CD1c-positive myeloid dendritic cell (primary cell): ENCODE measurements around the gene DENND5A.
A peak's percentile ranks its signal among the peaks of the same experiment; 100 is the strongest.
"Not testable (repeated sequence)": the region's sequence is repeated elsewhere in the genome, so short reads cannot be mapped to it uniquely, and the experiment has no call there.

Source experiments
- DNase-seq: peaks from one replicate; pipeline ENCODE4 v3.0.0-alpha.2; 2016; ENCODE audit errors: extremely low spot score

DENND5A gene

DNA sequence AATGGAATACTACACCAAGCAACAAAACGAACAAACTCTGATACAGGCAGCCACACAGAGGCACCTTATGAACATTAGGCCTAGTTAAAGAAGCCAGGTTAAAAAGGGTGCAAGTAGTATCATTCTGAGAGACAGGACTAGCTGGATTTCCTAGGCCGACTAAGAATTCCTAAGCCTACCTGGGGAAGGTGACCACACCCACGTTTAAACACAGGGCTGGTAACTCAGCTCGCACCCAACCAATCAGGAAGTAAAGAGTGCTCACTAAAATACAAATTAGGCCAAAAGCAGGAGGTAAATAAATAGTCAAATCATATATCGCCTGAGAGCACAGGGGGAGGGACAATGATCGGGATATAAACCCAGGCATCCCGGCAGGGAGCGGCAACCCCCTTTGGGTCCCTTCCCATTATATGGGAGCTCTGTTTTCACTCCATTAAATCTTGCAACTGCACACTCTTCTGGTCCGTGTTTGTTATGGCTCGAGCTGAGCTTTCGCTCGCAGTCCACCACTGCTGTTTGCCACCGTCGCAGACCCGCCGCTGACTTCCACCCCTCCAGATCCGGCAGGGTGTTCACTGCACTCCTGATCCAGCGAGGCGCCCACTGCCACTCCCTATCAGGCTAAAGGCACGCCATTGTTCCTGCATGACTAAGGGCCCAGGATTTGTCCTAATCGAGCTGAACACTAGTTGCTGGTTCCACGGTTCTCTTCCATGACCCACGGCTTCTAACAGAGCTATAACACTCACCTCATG is 167.8 kb downstream of the DENND5A start:
- not testable (repeated sequence) for DNase-seq

DNA sequence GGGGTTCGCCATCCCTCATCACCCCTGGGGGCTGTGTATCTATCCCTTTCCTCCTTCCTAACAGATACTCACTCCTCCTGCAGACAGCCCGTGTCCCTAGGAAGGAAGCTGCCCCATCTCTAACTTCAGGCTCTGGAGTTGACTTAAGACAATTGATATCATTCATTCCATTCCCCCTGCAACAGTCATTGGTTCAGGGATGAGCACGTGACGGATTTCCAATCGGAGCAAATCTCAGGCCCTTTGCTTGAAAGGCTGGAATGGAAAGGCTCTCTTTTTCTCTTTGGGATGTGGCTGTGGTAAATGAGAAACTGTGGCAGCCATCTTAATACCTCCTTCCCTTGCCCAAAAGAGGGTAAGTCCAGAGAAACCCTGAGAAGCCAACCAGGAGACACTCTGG is 168.7 kb downstream of the DENND5A start:
- DNase-seq: no peak

DNA sequence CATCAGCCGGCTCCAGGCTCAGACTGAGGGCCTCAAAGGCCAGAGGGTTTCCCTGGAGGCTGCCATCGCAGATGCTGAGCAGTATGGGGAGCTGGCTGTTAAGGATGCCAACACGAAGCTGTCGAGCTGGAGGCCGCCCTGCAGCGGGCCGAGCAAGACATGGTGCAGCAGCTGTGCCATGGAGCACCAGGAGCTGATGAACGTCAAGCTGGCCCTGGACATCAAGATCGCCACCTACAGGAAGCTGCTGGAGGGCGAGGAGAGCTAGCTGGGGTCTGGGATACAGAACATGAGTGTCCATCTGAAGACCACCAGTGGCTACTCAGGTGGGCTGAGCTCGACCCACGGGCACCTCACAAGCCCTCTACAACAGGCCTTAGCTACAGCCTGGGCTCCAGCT is 169.7 kb downstream of the DENND5A start:
- no peak for DNase-seq

DNA sequence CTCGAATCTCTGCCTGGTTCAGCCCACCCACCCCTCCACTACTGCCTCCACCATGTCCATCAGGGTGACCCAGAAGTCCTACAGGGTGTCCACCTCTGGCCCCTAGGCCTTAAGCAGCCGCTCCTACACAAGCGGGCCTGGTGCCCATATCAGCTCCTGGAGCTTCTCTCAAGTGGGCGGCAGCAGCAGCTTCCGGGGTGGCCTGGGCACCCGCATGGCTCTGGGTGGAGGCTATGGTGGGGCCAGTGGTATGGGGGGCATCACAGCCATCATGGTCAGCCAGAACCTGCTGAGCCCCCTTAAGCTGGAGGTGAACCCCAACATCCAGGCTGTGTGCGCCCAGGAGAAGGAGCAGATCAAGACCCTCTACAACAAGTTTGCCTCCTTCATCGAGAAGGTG is 170.7 kb downstream of the DENND5A start:
- no peak for DNase-seq

DNA sequence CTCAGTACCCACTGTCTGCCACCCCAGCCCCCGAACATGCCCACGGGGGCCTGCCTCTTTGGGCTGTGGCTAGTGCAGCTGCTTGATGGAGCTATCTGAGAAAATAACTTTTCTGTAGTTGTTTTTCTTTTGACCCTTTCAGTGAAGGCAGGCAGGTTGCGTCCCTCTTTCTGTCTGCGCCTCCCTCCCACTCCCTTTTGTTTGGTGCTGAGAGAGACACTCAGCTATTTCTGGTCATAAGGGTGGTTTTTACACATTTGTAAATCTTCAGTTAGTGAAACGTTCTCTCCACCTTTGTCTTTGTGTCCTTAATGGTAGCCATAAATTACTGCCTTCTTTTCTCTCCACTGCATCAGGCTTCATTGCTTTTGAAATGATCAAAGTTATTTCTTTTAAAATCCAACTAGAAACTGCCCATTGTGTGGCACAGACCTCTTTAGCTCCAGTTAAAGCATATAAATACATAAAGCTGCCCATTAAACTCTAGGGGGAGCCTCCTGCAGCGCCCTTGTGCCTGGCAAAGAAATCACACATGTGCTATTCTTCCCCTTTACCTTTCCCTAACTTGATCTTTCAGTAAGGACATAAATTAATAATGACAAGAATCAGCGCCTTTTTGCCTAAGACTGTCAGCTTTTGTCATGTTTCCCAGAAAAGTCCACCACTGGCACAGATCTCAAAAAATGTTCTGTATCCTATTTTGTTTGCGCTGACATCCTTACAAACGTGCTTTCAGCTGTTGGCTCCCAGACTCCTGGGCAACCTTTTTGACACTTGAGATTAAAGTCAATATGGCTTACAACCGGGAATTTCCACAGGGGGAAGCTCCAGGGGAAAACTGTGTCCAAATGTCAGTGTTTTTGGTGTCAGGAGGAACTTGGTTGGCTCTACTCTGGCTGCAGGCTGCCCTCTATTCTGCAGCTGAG is 172.0 kb downstream of the DENND5A start:
- no peak for DNase-seq

DNA sequence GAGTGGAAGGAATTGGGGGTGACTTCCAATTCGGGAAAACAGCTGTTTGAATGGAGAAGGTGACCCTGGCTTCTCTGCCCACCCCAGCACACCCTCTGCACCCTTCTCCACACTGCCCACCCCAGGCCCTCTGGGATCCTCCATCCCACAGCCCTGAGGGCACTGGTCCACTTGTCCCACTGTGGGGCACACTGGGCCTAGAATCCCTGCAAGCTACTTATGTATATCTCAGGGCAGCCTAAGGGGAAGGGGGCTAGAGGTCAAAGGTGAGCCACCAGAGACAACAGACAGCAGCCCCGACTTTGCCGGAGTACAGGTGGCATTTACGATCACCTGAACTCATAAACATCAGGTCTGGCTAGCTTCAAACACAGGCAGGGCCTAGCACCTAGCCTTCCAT is 173.1 kb downstream of the DENND5A start:
- no peak for DNase-seq

DNA sequence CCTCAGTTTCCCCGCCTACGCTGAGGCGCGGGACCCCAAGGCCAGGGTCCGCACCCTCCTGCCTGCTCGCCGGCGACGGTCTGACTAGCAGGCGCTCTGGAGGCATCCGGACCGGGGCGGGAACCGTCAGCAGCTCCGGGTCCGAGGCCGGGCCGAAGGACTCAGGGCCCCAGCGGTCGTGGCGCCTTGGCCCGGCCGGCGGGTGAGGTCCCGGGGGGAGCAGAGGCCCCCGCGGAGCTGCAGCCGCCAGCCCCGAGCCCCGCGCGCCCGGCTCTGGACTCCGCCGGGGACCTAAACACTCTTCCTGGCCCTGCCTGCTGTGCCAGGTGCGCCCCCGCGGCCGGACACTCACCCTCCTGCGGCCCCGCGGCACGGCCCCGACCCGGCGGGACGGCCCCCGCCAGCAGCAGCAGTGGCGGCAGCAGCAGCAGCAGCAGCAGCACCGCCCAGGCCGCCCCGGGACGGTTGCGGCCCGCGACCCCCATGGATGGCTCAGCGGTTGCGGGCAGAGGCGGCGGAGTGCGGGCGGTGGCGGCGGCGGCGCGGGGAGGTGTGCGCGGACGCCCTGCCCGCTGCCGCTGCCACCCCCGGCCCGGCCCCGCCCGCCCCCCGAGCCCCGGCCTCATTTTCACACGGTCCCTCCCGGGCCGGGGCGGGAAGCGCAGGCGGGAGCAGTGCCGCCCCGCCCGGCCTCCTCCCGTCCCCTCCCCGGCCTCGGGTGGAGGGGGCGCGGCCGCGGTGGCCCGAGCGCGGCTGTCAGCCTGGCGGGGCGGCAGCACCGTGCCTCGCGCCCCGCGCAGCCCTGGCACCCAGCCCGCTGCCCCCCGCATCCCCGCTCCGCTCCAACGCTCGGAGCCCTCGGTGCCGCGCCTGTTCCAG is 173.9 kb downstream of the DENND5A start, which contains the start of gene SCUBE2:
SCUBE2 (minus strand) TSS at position 556 of the 879 bp plus-strand sequence; CDS start at position 485, 71 bp downstream.
- DNase-seq: peak; percentile 4

DNA sequence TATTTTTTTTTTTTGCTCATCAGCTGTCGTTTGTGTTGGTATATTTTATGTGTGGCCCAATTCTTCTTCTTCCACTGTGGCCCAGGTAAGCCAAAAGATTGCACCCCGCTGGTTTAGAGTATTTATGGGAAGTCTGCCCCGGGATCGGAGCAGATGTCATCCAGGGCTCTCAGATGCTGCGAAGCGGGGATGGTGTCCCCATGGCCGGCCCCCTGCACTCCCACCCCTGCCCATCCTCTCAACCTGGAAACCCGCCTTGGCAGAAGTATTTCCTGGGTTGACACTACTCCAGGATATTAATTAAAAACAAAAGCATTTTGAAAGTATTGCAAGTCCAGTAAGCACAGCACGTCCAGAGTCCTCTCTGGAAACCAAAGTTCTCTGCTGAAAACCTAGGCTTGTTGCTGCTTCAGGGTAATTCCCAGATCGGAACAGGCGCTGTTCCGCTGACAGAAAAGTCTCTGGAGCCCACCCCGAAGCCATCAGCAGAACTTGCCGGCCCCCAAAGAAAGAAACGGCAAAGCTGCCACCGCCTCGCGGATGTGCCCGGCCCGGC is 174.6 kb downstream of the DENND5A start:
- no peak for DNase-seq

DNA sequence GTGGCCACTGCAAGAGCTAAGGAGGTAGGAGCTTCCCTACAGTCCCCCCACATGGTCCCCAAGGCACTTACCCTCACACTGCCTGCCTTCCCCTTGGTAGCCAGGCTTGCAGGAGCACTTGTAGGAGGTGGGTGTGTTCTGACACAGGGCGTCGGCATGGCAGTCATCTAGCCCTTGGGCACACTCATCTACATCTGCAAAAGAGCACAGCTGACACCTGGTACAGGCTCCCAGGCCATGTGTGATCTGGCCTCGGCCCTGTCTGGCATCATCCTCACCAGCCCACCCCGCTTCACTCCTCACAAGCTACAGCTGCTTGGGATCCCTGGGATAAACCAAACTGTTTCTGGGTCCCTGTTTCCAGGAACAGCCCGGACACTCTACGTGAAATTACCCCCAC is 175.5 kb downstream of the DENND5A start:
- DNase-seq: no peak

DNA sequence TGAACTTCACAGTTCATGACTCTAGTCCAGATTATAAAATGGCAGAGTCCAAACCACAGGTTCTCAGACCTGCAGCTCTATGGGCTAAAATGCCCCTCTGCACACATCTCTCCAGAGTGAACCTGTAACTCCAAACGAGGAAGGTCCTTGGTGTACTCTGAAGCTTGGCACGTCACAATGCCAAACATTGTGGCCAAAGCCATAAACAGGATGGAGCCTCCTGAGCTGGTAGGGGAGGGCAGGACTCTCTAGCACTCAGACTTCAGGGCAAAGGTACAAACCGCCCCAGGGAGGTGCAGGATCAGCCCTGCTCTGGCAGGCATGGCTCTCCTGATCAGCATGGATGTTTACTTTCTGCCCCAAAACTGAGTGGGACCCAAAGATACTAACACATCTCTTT is 176.1 kb downstream of the DENND5A start:
- no peak for DNase-seq
